ENCODE results near the gene TCF25. TPM values are rescaled to one million over a fixed set of nuclear protein-coding genes. Genes with fewer than 3 reads are reported as not detected.

TCF25 gene
- total and polyA plus RNA-seq, 2 experiments from 2014 or later, result 95.4 to 143 TPM

Other genes with a start within 250 kb of the TCF25 start
- gene CHMP1A, start 215.9 kb upstream of the TCF25 start, total RNA-seq (2014; rRNA removed; shearing (Covaris generic)), result 60.1 and 81.9 TPM in 2 replicates
- gene CHMP1A, start 215.9 kb upstream of the TCF25 start, polyA plus RNA-seq (2016; fragmentation: Nextera tagmentation; extraction: Ambion mirVana), result 42.3 TPM in 2 replicates
- gene SPATA33, start 215.8 kb upstream of the TCF25 start, total RNA-seq (2014; rRNA removed; shearing (Covaris generic)), result 5.8 and 6.6 TPM in 2 replicates
- gene SPATA33, start 215.8 kb upstream of the TCF25 start, polyA plus RNA-seq (2016; fragmentation: Nextera tagmentation; extraction: Ambion mirVana), result 13.9 and 17.4 TPM in 2 replicates
- 53.2 and 64.6 TPM in 2 replicates for gene CDK10, start 186.9 kb upstream of the TCF25 start, total RNA-seq (2014; rRNA removed; shearing (Covaris generic))
- gene CDK10, start 186.9 kb upstream of the TCF25 start, polyA plus RNA-seq (2016; fragmentation: Nextera tagmentation; extraction: Ambion mirVana), result 79.0 and 88.0 TPM in 2 replicates
- 23.4 and 26.2 TPM in 2 replicates for gene SPATA2L, start 171.9 kb upstream of the TCF25 start, total RNA-seq (2014; rRNA removed; shearing (Covaris generic))
- gene SPATA2L, start 171.9 kb upstream of the TCF25 start, polyA plus RNA-seq (2016; fragmentation: Nextera tagmentation; extraction: Ambion mirVana), result 6.9 and 11.1 TPM in 2 replicates
- gene VPS9D1, start 152.7 kb upstream of the TCF25 start, total RNA-seq (2014; rRNA removed; shearing (Covaris generic)), result 1.8 and 2.1 TPM in 2 replicates
- gene VPS9D1, start 152.7 kb upstream of the TCF25 start, polyA plus RNA-seq (2016; fragmentation: Nextera tagmentation; extraction: Ambion mirVana), result 2.0 and 2.2 TPM in 2 replicates
- gene ZNF276, start 152.1 kb upstream of the TCF25 start, total RNA-seq (2014; rRNA removed; shearing (Covaris generic)), result 12.7 and 15.6 TPM in 2 replicates
- 3.4 and 4.3 TPM in 2 replicates for gene ZNF276, start 152.1 kb upstream of the TCF25 start, polyA plus RNA-seq (2016; fragmentation: Nextera tagmentation; extraction: Ambion mirVana)
- gene FANCA, start 56.9 kb upstream of the TCF25 start, total RNA-seq (2014; rRNA removed; shearing (Covaris generic)), result 75.9 and 89.9 TPM in 2 replicates
- gene FANCA, start 56.9 kb upstream of the TCF25 start, polyA plus RNA-seq (2016; fragmentation: Nextera tagmentation; extraction: Ambion mirVana), result 36.4 and 42.3 TPM in 2 replicates
- gene SPIRE2, start 45.1 kb upstream of the TCF25 start, total RNA-seq (2014; rRNA removed; shearing (Covaris generic)), result 10.1 and 15.2 TPM in 2 replicates
- 5.0 and 6.5 TPM in 2 replicates for gene SPIRE2, start 45.1 kb upstream of the TCF25 start, polyA plus RNA-seq (2016; fragmentation: Nextera tagmentation; extraction: Ambion mirVana)
- gene MC1R, start 45.3 kb downstream of the TCF25 start, total RNA-seq (2014; rRNA removed; shearing (Covaris generic)), result 2.9 and 4.3 TPM in 2 replicates
- gene MC1R, start 45.3 kb downstream of the TCF25 start, polyA plus RNA-seq (2016; fragmentation: Nextera tagmentation; extraction: Ambion mirVana), result 0.74 and 0.97 TPM in 2 replicates
- 431 and 443 TPM in 2 replicates for gene TUBB3, start 49.8 kb downstream of the TCF25 start, total RNA-seq (2014; rRNA removed; shearing (Covaris generic))
- 139 and 149 TPM in 2 replicates for gene TUBB3, start 49.8 kb downstream of the TCF25 start, polyA plus RNA-seq (2016; fragmentation: Nextera tagmentation; extraction: Ambion mirVana)
- gene DEF8, start 75.2 kb downstream of the TCF25 start, total RNA-seq (2014; rRNA removed; shearing (Covaris generic)), result 83.5 and 89.9 TPM in 2 replicates
- gene DEF8, start 75.2 kb downstream of the TCF25 start, polyA plus RNA-seq (2016; fragmentation: Nextera tagmentation; extraction: Ambion mirVana), result 98.9 and 105 TPM in 2 replicates
- 69.2 and 90.8 TPM in 2 replicates for gene DBNDD1, start 145.9 kb downstream of the TCF25 start, total RNA-seq (2014; rRNA removed; shearing (Covaris generic))
- gene DBNDD1, start 145.9 kb downstream of the TCF25 start, polyA plus RNA-seq (2016; fragmentation: Nextera tagmentation; extraction: Ambion mirVana), result 62.5 and 63.3 TPM in 2 replicates
- not detected in 2 replicates for gene PRDM7, start 203.7 kb downstream of the TCF25 start, total RNA-seq (2014; rRNA removed; shearing (Covaris generic))
- 0.08 TPM in 1 of 2 replicates, not detected in the other for gene PRDM7, start 203.7 kb downstream of the TCF25 start, polyA plus RNA-seq (2016; fragmentation: Nextera tagmentation; extraction: Ambion mirVana)

All from GM23338 (cell line).